Endodermal cell (in vitro differentiated cells): Measurements from ENCODE around the gene ARHGAP26. TPM values are rescaled to one million over a fixed set of nuclear protein-coding genes. Genes with fewer than 3 reads are reported as not detected.

ENCODE experiments used
- DNase-seq: peaks from one replicate; pipeline ENCODE4 v3.0.0-alpha.2; 2017
- H3K27ac ChIP-seq: 2 replicates; pipeline ENCODE4 v1.5.1; 2013; ENCODE audit warnings: mild to moderate bottlenecking, low read depth, low read length, moderate library complexity
- H3K27me3 ChIP-seq: 2 replicates; pipeline ENCODE4 v1.6.1; 2013; ENCODE audit warnings: mild to moderate bottlenecking, low read length, moderate library complexity; ENCODE audit not compliant: insufficient read depth, control insufficient read depth, poor library complexity, severe bottlenecking
- H3K36me3 ChIP-seq: 2 replicates; pipeline ENCODE4 v1.7.0; 2013; ENCODE audit warnings: mild to moderate bottlenecking, low read length, moderate library complexity; ENCODE audit not compliant: control insufficient read depth, insufficient read depth
- H3K4me1 ChIP-seq: one replicate; pipeline ENCODE4 v1.7.0; 2013; ENCODE audit warnings: low read length; ENCODE audit not compliant: control insufficient read depth, insufficient read depth
- H3K4me3 ChIP-seq: 2 replicates; pipeline ENCODE4 v1.5.1; 2013; ENCODE audit warnings: mild to moderate bottlenecking, low read length, moderate library complexity
- H3K9ac ChIP-seq: 2 replicates; pipeline ENCODE4 v1.6.1; 2013; ENCODE audit warnings: mild to moderate bottlenecking, low read length, moderate library complexity; ENCODE audit not compliant: poor library complexity, severe bottlenecking; ENCODE audit errors: extremely low read depth
- H3K9me3 ChIP-seq: 2 replicates; pipeline ENCODE4 v1.6.1; 2013; ENCODE audit warnings: mild to moderate bottlenecking, low read length, moderate library complexity; ENCODE audit not compliant: control insufficient read depth
- H3K27ac Mint-ChIP-seq: 2 replicates; pipeline ENCODE4 v1.8.0; 2020; ENCODE audit warnings: mixed read lengths
- H3K27me3 Mint-ChIP-seq: 2 replicates; pipeline ENCODE4 v1.8.0; 2021; ENCODE audit warnings: mild to moderate bottlenecking, mixed read lengths; ENCODE audit not compliant: insufficient read depth
- H3K36me3 Mint-ChIP-seq: 2 replicates; pipeline ENCODE4 v1.8.0; 2020; ENCODE audit warnings: low read depth, mixed read lengths
- H3K4me1 Mint-ChIP-seq: 2 replicates; pipeline ENCODE4 v1.8.0; 2020; ENCODE audit warnings: mixed read lengths
- H3K4me3 Mint-ChIP-seq: 2 replicates; pipeline ENCODE4 v1.8.0; 2020; ENCODE audit warnings: mild to moderate bottlenecking, moderate library complexity, mixed read lengths
- H3K9me3 Mint-ChIP-seq: 2 replicates; pipeline ENCODE4 v1.8.0; 2020; ENCODE audit warnings: mild to moderate bottlenecking, mixed read lengths
- WGBS, 2 experiments: methylation state at CpG; one replicate each; pipeline versions ENCODE4 v1.1.5 to v1.1.7; 2013; ENCODE audit warnings: missing lambda C conversion rate in 2 of 2, mixed read lengths in 1 of 2; ENCODE audit not compliant: insufficient coverage in 1 of 2, insufficient read length in 1 of 2; 5-methylcytosine and 5-hydroxymethylcytosine counted together
- total RNA-seq, 2 donors: library from RNA; stranded (reverse); fragmentation: NEBNext Ultra II Directional in 1 of 2; extraction: Animal tissue kit (Norgen Biotek cat#: 25700) in 1 of 2; gene quantifications; 2 replicates in 1 of 2; 3 replicates in 1 of 2; pipeline ENCODE4 v1.2.1, GENCODE V29; 2021
- TF ChIP-seq, protein P1 (sequence below): fragments of 200-600 bp; sonication (generic); conservative IDR thresholded peaks from 2 replicates; pipeline ENCODE4 v1.5.0; 2021; ENCODE audit warnings: antibody characterized with exemption, mild to moderate bottlenecking

Gene ARHGAP26
- total RNA-seq, 2 donors from 2014 or later, result 49.2 to 60.5 TPM

DNA sequence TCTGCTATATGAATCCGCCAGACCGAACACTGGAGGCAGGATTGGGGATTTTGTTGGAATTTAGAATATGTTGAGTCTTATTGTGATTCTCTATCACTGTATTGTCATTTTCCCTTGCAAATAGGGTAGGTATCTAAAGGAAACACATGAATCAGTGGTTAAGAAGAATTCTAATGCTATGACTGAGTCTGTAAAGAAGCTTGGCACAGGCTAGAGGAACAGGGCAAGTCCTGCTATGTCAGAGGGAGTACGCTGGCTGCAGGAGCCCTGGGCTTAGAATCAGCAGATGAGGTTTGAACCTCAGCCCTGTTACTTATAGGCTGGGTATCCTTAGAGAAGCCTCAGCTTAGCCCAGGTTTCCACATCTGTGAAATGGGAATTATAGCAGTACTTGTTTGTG, 435.2 kb downstream of the ARHGAP26 start:
- Mint-ChIP-seq H3K27ac (no peak overlapping the region), H3K9me3 (peaks cover 11% of the 10 kb centered on the region), H3K36me3 (peaks cover 16% of the 10 kb centered on the region), H3K27me3 (no peaks in the 10 kb centered on the region), H3K4me3 (no peak overlapping the region), H3K4me1 (peaks cover 18% of the 10 kb centered on the region)
- Histone ChIP-seq H3K4me3 (no peak overlapping the region), H3K27me3 (no peaks in the 10 kb centered on the region), H3K9ac (no peak overlapping the region), H3K9me3 (no peaks in the 10 kb centered on the region), H3K4me1 (peaks cover 5% of the 10 kb centered on the region), H3K27ac (no peak overlapping the region), H3K36me3 (no peaks in the 10 kb centered on the region)
- WGBS, 2 experiments, result 95 to 100% methylated on average over 3 of the region's 3 CpGs
- no peak for DNase-seq
- TF ChIP-seq, protein P1, sequence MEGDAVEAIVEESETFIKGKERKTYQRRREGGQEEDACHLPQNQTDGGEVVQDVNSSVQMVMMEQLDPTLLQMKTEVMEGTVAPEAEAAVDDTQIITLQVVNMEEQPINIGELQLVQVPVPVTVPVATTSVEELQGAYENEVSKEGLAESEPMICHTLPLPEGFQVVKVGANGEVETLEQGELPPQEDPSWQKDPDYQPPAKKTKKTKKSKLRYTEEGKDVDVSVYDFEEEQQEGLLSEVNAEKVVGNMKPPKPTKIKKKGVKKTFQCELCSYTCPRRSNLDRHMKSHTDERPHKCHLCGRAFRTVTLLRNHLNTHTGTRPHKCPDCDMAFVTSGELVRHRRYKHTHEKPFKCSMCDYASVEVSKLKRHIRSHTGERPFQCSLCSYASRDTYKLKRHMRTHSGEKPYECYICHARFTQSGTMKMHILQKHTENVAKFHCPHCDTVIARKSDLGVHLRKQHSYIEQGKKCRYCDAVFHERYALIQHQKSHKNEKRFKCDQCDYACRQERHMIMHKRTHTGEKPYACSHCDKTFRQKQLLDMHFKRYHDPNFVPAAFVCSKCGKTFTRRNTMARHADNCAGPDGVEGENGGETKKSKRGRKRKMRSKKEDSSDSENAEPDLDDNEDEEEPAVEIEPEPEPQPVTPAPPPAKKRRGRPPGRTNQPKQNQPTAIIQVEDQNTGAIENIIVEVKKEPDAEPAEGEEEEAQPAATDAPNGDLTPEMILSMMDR, result no peak

DNA sequence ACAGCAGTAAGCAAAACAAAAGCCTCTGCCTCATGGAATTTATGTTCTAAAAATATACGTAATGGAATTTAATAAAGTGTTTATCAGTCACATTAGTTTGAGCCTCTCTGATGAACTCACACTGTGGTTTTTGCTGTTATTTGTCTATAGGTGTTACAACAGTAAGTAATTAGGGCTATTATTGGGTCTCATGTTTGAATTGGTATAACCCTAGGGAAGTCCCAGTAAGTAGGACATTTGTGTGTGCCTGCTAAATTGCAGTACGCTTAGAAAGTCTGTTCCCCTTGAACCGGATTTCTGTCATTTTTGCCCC, 435.7 kb downstream of the ARHGAP26 start:
- Mint-ChIP-seq H3K4me1 (peaks cover 18% of the 10 kb centered on the region), H3K27ac (peak overlapping the region; percentile 42), H3K9me3 (peaks cover 11% of the 10 kb centered on the region), H3K4me3 (no peak overlapping the region), H3K27me3 (no peaks in the 10 kb centered on the region), H3K36me3 (peaks cover 18% of the 10 kb centered on the region)
- DNase-seq, result no peak
- Histone ChIP-seq H3K27me3 (no peaks in the 10 kb centered on the region), H3K4me3 (no peak overlapping the region), H3K4me1 (peaks cover 5% of the 10 kb centered on the region), H3K9me3 (no peaks in the 10 kb centered on the region), H3K36me3 (no peaks in the 10 kb centered on the region), H3K27ac (no peak overlapping the region), H3K9ac (no peak overlapping the region)
- 95 to 100% methylated on average over 3 of the region's 3 CpGs for WGBS, 2 experiments
- TF ChIP-seq, protein P1, result no peak

DNA sequence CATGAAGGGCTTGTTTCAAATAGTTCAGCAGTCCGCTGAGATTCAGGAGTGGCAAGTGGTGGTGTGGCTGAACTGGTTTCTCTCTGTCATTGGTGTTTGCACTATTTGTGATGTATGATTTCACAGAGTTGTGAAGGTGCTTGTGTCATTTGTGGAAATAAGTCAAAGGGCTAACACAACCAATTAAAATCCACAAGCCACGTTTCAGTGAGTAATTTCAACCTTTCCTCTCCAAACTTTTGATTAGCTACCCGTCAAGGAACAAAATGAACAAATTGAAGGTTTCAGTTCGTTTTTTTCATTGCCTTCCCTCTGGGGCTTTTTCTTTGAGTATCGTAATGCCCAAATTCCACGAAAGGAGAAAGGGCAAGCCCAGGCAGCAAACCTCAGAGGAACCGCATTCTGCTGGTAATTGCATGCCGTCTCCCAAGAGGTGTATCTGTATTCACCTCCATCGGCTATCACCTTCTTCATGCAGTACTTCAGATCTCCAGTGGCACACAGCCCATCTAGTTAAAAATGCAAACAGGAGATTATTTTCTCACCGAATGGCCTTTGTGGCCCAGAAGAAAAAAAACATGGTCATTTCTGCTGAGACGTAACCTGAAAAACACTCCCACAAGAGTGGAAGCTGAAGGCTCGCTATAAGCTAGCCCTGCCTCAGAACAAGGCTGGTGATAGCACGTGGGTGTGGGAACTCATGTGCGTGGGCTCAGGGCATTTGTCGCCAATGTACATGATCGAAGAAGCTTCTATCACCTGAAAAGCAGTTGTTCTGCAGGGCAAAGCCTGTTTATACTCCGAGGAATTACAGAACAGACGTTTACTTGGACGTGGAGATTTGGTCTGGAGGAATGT, 436.2 kb downstream of the ARHGAP26 start:
- Mint-ChIP-seq H3K4me1 (peaks cover 18% of the 10 kb centered on the region), H3K36me3 (peaks cover 18% of the 10 kb centered on the region), H3K9me3 (peaks cover 11% of the 10 kb centered on the region), H3K27me3 (no peaks in the 10 kb centered on the region), H3K4me3 (no peak overlapping the region), H3K27ac (peak overlapping the region; percentile 42)
- no peak overlapping the region for H3K4me3 ChIP-seq
- no peak overlapping the region for H3K27ac ChIP-seq
- no peaks in the 10 kb centered on the region for H3K36me3 ChIP-seq
- H3K9ac ChIP-seq, result no peak overlapping the region
- TF ChIP-seq, protein P1, result no peak
- no peak for DNase-seq
- 90 to 96% methylated on average over 17 to 19 of the region's 19 CpGs for WGBS, 2 experiments
- H3K27me3 ChIP-seq, result no peaks in the 10 kb centered on the region
- H3K9me3 ChIP-seq, result no peaks in the 10 kb centered on the region
- peaks cover 5% of the 10 kb centered on the region for H3K4me1 ChIP-seq
